CD4-positive, alpha-beta T cell treated with Interleukin-1 beta for 1 hour (primary cell): Measurements from ENCODE around the gene RABGGTA.

Experiments
- DNase-seq, 2 donors: peaks; one replicate each; pipeline ENCODE4 v3.0.0-alpha.2; 2020 to 2022

Gene RABGGTA, protein sequence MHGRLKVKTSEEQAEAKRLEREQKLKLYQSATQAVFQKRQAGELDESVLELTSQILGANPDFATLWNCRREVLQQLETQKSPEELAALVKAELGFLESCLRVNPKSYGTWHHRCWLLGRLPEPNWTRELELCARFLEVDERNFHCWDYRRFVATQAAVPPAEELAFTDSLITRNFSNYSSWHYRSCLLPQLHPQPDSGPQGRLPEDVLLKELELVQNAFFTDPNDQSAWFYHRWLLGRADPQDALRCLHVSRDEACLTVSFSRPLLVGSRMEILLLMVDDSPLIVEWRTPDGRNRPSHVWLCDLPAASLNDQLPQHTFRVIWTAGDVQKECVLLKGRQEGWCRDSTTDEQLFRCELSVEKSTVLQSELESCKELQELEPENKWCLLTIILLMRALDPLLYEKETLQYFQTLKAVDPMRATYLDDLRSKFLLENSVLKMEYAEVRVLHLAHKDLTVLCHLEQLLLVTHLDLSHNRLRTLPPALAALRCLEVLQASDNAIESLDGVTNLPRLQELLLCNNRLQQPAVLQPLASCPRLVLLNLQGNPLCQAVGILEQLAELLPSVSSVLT

DNA sequence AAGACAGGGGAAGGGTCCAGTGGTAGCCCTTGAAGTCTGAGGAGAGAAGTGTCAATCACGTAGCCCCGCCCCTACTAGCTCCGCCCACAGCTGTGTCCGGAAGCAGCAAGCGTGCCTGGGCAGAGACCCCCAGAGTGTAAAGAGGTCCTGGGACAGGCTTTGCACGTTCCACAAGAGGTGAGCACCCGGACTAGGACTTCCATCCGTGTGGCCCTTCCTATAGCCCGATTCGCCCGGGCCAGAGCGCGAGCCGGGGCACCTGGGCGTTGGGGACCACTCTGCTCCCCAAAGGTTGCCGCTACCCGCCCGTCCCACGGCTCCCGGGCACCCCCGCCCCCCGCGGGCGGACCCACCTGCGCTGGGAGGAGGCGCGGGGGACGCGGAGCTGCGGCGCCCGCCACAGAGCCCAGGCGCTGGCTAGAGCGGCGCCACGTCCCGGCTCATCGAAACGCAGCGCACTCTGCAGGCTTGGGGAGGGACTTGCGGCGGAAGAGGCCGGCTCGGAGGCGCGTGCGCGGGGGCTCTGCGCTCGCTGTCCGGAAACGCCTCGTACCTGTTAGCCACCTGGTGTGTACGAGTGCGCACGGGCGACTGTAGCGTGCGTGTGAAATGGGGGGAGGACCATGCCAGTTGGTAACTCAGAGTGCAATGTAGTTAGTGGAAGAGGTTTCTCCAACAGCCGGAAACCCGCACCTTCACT is at the start of gene RABGGTA:
TSS of gene RABGGTA (minus strand) at position 464 of the 700 bp plus-strand sequence. CDS start 482 bp downstream, outside the sequence.
- DNase-seq, result peak; percentile 96

DNA sequence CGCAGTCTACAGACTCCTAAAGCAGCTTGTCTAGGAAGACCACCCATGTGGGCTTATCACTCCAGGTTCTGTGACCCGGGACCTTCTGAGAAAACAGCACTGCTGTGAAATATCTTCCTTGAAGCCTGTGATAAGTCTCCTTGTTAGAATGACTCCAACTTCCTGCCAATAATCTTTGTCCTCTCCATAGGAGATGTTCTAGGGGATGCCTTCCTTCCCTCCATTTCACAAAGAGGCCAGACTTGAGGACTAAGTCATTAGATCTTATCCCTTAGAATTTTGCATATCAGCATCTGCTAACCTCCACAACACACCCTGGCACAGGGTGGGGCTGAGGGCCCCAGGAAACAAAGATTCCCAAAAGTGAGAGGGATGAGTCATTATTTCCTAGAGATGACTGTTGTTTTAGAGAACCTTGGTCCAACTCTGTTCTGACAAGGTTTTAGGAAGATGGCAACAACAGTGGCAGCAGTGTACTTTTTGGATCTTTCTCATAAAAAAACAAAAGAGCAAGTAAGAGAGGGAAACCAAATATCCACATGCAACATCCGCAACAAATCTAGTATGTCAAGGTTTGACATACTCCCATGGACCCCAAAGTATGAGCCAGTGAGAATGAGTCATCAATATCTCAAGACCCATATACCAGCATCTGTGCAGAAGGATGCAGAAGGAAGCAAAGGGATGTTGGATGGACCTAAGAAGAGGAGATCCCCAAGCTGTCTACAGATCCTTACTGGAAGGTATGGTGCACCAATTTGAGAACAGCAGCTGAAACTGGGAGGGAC is 45.9 kb upstream of the RABGGTA start:
- no peak for DNase-seq

DNA sequence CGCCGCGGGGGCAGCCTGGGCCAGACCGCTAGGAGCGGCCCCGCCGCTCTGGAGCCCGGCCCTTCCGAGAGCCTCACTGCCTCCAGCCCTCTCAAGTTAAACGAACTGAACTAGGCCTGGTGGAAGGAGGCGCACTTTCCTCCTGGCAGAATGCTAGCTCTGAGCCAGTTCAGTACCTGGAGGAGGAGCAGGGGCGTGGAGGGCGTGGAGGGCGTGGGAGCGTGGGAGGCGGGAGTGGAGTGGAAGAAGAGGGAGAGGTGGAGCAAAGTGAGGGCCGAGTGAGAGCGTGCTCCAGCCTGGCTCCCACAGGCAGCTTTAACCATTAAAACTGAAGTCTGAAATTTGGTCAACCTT is 45.2 kb upstream of the RABGGTA start:
- DNase-seq, result no peak

DNA sequence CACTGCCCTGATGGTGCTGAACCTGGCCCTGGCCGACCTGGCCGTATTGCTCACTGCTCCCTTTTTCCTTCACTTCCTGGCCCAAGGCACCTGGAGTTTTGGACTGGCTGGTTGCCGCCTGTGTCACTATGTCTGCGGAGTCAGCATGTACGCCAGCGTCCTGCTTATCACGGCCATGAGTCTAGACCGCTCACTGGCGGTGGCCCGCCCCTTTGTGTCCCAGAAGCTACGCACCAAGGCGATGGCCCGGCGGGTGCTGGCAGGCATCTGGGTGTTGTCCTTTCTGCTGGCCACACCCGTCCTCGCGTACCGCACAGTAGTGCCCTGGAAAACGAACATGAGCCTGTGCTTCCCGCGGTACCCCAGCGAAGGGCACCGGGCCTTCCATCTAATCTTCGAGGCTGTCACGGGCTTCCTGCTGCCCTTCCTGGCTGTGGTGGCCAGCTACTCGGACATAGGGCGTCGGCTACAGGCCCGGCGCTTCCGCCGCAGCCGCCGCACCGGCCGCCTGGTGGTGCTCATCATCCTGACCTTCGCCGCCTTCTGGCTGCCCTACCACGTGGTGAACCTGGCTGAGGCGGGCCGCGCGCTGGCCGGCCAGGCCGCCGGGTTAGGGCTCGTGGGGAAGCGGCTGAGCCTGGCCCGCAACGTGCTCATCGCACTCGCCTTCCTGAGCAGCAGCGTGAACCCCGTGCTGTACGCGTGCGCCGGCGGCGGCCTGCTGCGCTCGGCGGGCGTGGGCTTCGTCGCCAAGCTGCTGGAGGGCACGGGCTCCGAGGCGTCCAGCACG is 44.6 kb upstream of the RABGGTA start:
- no peak for DNase-seq

DNA sequence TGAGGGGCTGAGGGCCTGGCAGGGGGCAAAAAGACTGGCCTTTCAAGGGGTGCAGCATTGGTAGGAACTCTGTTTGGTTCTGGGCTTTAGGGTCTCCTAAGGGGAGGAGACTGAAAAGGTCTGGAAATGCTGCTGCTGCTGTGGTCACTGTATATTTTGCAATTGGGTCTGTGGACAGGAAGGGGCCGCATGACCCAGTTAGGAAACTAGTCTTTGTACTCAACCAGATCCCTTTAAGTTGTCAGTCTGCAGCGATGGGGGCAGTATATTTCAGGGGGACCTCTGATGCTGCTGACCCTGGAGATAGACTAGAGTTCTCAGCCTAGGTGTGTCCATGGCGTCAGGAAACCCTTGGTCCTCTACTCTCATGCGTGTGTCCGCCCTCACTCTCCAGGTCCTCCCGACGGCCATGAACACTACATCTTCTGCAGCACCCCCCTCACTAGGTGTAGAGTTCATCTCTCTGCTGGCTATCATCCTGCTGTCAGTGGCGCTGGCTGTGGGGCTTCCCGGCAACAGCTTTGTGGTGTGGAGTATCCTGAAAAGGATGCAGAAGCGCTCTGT is 43.9 kb upstream of the RABGGTA start:
- DNase-seq, result no peak

DNA sequence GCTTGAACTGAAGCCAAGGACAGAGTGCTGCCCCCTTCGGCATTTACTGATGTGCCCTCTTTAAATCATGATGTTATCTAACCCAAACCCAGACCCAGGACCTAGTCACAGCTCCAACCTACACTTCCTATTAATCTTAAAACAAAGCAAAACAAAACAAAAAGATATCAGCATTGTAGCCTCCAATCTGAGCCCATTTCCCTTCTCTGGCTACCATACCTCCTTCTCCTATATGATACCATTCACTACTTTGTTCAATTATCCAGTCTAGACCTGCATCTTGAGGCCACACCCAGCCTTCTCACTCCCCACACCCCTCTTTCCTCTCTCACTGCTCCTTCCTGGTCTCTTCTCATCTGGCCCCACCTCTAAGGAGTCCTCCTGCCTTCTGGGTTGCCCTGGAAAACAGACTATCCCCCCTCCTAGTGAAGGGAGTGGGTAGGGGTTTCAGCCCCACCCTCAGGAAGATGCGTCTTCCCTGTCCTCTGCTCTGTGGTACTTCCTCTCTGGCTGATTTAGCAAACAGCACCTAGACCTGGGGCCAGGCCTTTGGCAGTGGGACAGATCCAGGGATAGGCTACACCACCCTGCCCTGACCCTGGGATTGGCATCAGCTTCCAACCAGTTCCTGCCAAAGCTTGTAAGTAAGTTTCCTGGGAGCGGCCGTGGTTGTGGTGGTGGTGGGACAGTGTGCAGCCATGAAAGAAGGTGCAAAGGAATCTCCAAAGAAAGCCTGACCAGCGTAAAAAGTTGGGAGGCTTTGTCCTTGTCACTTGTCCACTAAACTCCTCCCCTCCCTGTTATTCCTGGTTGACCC is 43.2 kb upstream of the RABGGTA start:
- no peak for DNase-seq

DNA sequence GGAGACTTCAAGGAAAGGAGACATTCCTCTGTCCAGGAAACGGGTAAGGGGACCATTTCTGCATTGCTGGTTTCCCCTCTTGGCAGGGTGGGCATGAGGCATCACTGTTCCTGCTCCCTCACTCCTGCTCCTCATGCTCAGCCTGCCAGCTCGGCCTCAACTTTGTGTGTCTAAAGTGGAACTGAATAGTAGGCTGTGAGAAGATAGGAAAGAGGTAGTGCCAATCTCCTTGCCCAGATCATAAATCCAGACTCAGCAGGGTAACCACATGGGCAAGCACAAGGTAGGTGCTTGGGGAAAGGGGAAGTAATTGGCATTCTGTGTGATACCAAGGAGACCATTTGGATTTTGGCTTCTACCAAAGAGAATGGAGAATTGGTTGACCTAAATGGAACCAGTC is 42.5 kb upstream of the RABGGTA start:
- no peak for DNase-seq

DNA sequence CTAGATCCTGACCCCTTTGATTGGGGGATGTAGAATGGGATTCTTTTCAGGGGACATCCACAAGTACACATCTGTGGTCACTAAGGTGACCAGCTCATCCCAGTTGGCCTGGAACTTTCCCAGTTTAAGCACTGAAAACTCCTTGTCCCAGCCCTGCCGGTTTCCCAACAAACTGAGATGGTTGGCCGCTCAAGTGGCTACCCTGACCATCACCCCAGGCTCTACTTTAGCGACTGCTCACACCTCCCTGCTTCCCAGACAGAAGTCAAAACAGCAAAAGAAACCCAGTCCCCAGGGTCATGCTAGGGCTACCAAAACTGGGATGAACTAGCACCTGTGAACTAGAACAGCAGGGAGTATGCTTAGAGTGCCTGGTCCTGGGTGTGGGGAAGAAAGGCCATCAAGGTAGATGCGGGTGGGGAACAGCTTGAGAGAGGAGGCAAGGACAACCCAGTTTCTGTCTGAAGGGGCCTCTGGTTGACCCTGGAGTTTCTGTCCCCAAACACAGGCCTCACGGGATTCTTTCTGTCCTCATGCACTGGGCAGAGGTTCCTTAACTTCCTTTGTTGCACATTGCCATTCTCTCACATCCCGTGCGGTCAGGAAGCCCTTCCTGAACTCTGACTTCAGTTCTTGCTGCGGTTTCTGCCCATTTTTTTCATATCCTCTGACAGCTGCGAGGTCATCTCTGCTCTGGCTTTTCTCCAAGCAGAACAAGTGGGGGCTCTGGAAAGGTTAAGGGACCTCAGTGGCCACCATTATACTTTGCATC is 41.5 kb upstream of the RABGGTA start:
- DNase-seq, result peak; percentile 52 to 54

DNA sequence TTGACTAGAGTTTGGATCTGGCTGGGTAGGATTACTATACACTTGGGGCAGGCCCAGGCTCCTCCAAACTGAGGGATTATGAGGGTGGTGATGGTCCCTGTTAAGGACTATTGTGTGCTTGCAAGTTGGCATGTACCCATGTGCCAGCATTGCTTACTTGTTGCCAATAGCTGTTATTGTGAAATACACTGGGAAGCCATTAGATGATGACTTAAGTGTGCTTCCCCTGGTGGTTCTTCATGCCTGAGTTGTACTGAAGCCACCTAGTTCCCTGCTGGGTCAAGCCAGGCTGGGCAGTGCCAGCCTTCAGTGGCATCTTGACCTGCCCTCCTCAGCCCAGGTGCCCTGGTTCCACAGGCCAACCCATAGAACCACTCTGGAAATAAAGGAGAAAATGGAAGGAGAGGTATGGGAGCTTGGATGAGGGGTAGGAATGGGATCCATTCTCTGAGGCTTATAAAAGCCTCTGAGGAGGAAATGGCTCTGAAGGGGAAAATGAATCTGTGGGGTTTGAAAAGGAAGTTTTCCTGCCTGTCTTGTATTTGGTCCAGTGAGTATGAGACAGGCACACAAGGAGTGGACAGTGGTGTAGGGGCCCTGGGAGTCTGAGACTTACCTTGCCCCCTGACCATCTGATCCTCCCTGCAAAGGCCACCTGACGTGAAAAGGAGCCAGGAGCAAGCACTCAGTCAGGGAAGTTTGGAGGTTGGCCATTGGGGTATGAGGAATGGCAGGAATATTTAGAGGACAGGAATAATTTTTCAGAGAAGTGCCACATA is 40.6 kb upstream of the RABGGTA start:
- peak in 1 of 2 donors; percentile 24 for DNase-seq

DNA sequence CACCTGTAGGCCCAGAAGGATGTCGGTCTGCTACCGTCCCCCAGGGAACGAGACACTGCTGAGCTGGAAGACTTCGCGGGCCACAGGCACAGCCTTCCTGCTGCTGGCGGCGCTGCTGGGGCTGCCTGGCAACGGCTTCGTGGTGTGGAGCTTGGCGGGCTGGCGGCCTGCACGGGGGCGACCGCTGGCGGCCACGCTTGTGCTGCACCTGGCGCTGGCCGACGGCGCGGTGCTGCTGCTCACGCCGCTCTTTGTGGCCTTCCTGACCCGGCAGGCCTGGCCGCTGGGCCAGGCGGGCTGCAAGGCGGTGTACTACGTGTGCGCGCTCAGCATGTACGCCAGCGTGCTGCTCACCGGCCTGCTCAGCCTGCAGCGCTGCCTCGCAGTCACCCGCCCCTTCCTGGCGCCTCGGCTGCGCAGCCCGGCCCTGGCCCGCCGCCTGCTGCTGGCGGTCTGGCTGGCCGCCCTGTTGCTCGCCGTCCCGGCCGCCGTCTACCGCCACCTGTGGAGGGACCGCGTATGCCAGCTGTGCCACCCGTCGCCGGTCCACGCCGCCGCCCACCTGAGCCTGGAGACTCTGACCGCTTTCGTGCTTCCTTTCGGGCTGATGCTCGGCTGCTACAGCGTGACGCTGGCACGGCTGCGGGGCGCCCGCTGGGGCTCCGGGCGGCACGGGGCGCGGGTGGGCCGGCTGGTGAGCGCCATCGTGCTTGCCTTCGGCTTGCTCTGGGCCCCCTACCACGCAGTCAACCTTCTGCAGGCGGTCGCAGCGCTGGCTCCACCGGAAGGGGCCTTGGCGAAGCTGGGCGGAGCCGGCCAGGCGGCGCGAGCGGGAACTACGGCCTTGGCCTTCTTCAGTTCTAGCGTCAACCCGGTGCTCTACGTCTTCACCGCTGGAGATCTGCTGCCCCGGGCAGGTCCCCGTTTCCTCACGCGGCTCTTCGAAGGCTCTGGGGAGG is 39.5 kb upstream of the RABGGTA start, which contains the start of gene LTB4R:
TSS of gene LTB4R (plus strand) at position 857 of the 959 bp plus-strand sequence. CDS start 4,150 bp downstream, outside the sequence.
- peak; percentile 77 to 78 for DNase-seq

DNA sequence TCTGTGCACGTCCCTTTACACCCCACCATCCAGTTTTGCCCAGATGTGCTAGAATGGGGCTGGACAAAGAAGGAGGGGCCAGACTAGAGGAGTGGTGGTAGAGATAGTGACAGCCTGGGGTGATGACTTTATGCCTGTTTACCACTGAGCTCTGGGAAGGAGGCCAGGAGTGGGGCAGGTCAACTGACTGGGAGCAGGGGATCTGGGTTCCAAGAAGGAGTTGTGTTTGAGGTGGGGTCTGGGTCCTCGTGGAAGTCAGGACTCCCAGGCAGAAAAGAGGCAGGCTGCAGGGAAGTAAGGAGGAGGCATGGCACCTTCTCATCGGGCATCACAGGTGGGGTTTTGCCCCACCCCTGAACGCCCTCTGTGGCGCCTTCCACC is 38.9 kb upstream of the RABGGTA start:
- DNase-seq, result no peak

DNA sequence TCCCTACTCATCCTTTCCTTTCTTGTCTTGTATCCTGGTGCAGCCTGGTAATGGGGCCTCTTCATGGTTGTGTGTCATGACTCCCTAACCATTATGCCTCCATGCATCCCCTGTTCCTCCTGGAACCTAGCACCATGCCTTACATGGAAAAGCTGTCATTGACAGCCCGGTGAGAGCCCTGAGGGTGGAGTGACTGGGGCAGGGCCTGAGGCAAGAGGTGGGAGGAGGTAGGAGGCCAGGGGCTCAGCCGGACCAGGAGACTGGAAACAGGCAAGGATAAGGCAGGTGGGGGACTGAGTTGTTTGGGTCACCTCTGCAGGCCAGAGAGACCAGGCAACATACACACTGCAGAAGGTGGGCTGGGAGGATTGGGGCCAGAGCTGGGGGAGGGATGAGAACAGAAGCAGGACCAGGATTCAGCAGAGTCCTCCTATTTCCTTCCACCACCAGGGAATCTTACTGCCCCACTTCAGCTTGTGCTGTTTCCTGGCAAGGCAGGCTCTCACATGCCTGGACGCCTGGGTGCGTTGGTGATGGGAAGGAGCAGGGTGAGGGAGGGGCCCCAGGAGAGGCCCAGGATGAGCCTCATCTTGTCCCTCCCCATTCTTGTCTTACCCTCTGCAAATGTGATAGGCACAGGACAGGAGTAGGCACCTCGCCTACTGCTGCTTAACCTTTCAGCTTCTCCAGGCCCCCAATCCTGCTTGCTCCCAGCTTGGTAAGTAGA is 38.3 kb upstream of the RABGGTA start, which contains the start of gene LTB4R2:
TSS of gene LTB4R2 (plus strand) at position 603 of the 727 bp plus-strand sequence. CDS start 525 bp downstream, outside the sequence.
- no peak for DNase-seq

DNA sequence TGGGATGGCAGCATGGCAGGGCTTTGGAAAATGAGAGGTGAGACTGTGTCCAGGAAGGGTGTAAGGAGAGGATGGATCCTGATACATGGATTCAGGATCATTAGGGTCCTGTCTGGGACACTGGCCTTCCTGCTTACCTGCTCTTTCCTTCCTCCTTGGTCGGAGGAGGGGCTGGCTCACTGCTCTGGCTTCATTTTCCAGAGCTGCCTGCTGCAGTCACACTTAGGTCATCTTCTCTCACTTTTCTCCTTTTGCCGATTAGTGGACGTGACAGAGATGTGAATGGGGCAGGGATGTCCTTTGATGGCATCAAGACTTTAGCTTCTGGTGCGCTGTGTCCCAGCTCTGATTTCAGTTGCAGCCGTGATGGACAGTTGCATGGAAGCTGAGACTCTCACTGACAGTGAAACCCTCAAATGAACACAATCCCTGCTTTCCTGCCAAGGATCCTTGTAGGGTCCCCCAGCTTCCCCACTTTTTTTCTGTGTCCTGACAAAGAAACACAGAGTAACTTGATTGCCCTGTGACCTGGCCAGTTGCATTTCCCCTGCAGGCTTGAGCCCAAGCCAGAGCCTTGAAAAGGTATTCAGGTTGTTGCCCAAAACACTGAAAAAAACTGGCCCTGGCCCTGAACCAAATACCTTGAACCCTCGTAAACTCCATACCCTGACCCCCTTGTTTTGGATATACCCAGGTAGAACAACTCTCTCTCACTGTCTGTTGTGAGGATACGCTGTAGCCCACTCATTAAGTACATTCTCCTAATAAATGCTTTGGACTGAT is 37.1 kb upstream of the RABGGTA start:
- DNase-seq, result no peak

DNA sequence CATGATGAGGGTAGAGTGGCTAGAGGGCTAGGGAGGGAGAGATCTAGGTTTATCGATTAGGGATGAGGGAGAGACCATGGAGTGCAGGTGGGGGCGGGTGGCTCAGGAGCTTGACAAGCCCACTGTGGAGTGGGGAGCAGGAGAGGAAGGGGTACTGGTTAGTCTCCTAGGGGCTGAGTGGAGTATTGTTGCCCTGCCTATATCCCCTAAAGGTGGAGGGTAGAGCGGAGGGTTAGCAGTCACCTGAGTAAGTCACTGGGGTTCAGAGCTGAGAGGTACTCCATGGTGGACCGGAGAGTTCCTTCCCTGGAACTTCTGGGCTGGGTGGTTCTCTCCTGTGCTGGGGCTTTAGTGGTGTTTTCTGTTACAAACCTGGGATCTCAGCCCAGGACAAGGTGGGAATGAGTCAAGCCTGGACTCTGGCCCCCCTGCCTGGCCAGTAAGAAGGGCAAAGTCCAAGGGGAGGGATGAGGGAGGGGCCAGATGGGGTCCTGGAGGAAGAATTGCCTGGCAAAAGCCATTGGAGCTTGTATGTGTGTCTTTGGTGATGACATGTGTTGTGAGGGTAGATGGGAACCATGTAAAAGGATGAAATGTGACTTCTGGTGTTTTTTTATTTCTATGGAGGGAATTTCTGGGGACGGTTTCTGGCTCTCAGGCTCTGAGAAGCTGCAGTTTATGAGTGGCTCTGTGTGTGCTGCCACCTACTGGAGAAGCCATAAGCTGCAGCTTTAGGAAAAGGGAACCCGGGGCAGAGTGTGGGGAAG is 36.4 kb upstream of the RABGGTA start, which contains the start of gene CIDEB:
TSS of gene CIDEB (minus strand) at position 403 of the 767 bp plus-strand sequence. CDS start at position 284, 119 bp downstream.
- peak; percentile 66 to 72 for DNase-seq

DNA sequence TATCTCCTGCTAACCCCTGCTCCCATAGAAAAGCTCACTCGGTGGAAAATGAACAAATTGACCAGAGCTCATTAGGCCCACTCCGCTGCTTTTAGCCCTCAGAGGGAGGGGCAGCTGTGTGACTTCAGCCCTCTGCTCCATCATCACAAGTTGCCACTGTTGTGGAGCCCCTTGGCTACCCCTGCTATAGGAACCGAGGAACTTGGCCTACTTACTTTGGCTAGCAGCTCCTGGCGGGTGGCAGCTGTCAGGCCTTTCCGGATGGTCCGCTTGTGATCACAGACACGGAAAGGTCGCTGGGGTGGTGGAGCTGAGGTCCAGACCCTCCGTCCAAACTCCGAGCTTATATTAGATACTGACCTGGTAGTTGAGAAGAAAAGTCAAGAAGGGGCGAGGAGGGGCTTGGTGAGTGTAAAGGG is 35.8 kb upstream of the RABGGTA start:
- no peak for DNase-seq
